ENCODE measurements around the gene PET100.

Gene PET100

DNA sequence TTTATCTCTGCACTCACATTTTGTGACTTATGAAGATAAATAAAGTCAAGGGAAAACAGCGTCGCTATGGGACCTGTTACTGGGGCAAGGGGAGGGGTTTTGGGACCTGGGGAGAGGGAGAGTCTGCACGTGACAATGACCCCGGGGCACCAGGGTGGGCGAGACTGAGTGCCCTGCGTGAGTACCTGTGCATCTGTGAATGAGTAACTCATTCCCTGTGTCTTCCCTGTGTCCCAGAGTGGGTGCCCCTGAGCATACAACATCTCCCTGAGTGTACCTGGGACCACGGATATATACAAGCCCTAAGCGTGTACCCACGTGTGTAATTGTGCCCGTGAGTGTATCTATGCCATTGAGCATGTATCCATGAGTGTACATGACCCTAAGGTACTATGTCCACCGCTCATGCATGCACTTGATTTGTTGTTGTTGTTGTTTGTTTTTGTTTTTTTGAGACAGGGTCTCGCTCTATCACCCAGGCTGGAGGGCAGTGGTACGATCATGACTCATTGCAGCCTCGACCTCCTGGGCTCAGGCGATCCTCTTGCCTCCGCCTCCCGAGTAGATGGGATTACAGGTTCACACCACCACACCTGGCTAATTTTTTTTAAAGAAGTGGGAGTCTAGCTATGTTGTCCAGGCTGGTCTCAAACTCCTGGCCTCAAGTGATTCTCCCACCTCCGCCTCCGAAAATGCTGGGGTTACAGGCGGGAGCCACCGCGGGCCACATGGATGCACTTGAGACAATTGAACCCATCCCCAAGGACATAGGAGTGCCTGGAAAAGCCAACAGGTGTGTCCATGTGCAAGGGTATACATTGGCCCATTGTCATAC lies 50.4 kb downstream of the PET100 start:
- DNase-seq (ENCODE audit: low spot score): no peak

GRCh38 chr19:7680606-7681339 lies 51.2 kb downstream of the PET100 start, which contains the start of gene TRAPPC5:
TSS of gene TRAPPC5 (plus strand) at chr19:7680833. CDS start at chr19:7682254, 1,421 bp downstream.
- peak; percentile 98 for DNase-seq (ENCODE audit: low spot score)
